ENCODE results near the gene NAT9. TPM values are rescaled to one million over a fixed set of nuclear protein-coding genes. Genes with fewer than 3 reads are reported as not detected.

The NAT9 gene
- total and polyA plus RNA-seq, 2 experiments from 2014 or later: 29.2 to 34.8 TPM

DNA sequence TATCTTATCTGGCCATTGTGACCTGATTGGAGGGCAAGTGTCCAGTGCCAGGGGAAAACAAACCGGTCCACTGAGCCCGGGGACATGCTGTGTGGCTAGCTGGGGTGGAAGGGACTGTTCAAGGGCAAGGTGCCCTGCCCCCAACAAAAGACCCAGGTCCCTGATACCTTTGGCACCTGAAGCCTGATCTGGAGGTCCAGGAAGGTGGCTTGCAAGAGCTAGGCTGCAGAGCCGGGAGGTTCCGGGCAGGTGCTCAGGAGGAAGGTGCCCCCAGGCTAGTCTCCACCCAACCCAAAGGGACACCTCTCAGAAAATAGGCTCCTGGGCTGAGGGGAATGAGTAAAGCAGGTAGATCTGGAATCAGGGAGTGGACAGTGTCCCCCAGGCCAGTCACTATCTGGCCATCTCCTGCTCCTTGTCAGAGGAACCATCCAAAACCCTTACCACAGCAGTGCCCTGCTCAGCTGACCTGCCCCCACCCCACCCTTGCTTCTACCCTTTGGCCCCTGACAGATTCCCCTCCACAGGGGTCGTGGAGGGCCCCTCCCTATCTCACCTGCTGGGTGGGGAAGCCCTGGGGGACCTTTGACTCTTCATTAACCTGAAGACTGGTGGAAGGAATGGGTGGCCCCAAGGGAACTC, 6.2 kb downstream of the NAT9 start:
- H3K4me3 ChIP-seq: no peak overlapping the region
- no peak overlapping the region for H2AFZ ChIP-seq
- DNase-seq (ENCODE audit: low spot score): no peak
- TF ChIP-seq, protein P1, sequence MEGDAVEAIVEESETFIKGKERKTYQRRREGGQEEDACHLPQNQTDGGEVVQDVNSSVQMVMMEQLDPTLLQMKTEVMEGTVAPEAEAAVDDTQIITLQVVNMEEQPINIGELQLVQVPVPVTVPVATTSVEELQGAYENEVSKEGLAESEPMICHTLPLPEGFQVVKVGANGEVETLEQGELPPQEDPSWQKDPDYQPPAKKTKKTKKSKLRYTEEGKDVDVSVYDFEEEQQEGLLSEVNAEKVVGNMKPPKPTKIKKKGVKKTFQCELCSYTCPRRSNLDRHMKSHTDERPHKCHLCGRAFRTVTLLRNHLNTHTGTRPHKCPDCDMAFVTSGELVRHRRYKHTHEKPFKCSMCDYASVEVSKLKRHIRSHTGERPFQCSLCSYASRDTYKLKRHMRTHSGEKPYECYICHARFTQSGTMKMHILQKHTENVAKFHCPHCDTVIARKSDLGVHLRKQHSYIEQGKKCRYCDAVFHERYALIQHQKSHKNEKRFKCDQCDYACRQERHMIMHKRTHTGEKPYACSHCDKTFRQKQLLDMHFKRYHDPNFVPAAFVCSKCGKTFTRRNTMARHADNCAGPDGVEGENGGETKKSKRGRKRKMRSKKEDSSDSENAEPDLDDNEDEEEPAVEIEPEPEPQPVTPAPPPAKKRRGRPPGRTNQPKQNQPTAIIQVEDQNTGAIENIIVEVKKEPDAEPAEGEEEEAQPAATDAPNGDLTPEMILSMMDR (IDR thresholded peaks at IDR 0.05; ENCODE audit: poor library complexity): no peak
- TF ChIP-seq EZH2phosphoT487 (IDR thresholded peaks at IDR 0.05; ENCODE audit: low read depth, severe bottlenecking, unreplicated experiment): no peak
- TF ChIP-seq EZH2 (IDR thresholded peaks at IDR 0.05; ENCODE audit: borderline replicate concordance): no peak
- peak overlapping the region; percentile 14 for H3K27ac ChIP-seq
- H3K79me2 ChIP-seq: peaks cover 33% of the 10 kb centered on the region
- no peaks in the 10 kb centered on the region for H3K27me3 ChIP-seq
- WGBS (ENCODE audit: low lambda C conversion rate, missing lambda C conversion rate): 73% methylated on average over 5 of the region's 5 CpGs
- peak overlapping the region; percentile 41 for H3K4me2 ChIP-seq
- no peaks in the 10 kb centered on the region for H3K9me2 ChIP-seq (replicated peaks; ENCODE audit: insufficient read depth)
- H3K36me3 ChIP-seq (replicated peaks; ENCODE audit: insufficient read depth, low read depth): no peaks in the 10 kb centered on the region
- H4K20me1 ChIP-seq (ENCODE audit: insufficient read depth, poor library complexity, severe bottlenecking): peaks cover 2% of the 10 kb centered on the region
- H3K4me1 ChIP-seq (ENCODE audit: insufficient read depth): peaks cover 43% of the 10 kb centered on the region
- H3K9me3 ChIP-seq (ENCODE audit: low read depth): no peaks in the 10 kb centered on the region

DNA sequence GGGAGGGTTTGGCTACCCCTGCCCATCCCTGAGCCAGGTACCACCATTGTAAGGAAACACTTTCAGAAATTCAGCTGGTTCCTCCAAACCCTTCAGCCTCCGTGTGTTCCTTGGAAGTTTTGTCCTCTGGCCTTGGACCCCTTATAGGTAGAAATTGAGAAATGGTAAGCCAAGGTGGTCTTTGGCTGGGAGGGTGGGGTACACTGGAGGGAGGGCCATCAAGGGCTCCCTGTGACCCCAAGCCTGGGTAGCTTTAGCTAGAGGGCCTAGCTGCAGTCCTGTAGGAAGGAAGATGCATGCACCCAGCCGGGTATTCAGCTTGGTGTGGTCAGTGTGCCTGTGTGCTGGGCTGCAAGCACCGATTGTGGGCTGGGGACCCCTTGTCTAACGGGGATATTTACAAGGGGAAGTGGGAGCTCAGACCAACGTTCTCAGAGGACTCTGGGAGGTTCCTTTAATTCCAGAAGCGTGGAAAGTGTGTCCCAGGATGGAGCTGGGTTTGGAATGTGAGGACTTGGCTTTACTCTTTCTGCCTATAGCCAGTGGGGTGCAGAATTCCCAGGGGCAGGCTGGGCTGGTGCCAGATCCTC, 6.8 kb downstream of the NAT9 start:
- Histone ChIP-seq H3K4me2 (peak overlapping the region; percentile 41), H2AFZ (no peak overlapping the region), H3K9me2 (replicated peaks; ENCODE audit: insufficient read depth) (no peaks in the 10 kb centered on the region), H3K9me3 (ENCODE audit: low read depth) (no peaks in the 10 kb centered on the region), H3K27me3 (no peaks in the 10 kb centered on the region), H4K20me1 (ENCODE audit: insufficient read depth, poor library complexity, severe bottlenecking) (peaks cover 2% of the 10 kb centered on the region), H3K79me2 (peaks cover 35% of the 10 kb centered on the region), H3K36me3 (replicated peaks; ENCODE audit: insufficient read depth, low read depth) (no peaks in the 10 kb centered on the region), H3K4me1 (ENCODE audit: insufficient read depth) (peaks cover 49% of the 10 kb centered on the region), H3K4me3 (no peak overlapping the region), H3K27ac (peak overlapping the region; percentile 14)
- TF ChIP-seq, protein P1 (IDR thresholded peaks at IDR 0.05; ENCODE audit: poor library complexity): no peak
- no peak for TF ChIP-seq EZH2phosphoT487 (IDR thresholded peaks at IDR 0.05; ENCODE audit: low read depth, severe bottlenecking, unreplicated experiment)
- TF ChIP-seq EZH2 (IDR thresholded peaks at IDR 0.05; ENCODE audit: borderline replicate concordance): no peak
- DNase-seq (ENCODE audit: low spot score): no peak
- WGBS (ENCODE audit: low lambda C conversion rate, missing lambda C conversion rate): 77% methylated on average over 6 of the region's 6 CpGs

DNA sequence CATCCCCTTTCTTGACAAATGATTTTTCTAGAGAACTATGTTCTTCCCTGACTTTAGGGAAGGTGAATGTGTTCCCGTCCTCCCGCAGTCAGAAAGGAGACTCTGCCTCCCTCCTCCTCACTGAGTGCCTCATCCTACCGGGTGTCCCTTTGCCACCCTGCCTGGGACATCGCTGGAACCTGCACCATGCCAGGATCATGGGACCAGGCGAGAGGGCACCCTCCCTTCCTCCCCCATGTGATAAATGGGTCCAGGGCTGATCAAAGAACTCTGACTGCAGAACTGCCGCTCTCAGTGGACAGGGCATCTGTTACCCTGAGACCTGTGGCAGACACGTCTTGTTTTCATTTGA, 7.4 kb downstream of the NAT9 start:
- Histone ChIP-seq H3K9me2 (replicated peaks; ENCODE audit: insufficient read depth) (no peaks in the 10 kb centered on the region), H2AFZ (no peak overlapping the region), H3K9me3 (ENCODE audit: low read depth) (no peaks in the 10 kb centered on the region), H3K4me1 (ENCODE audit: insufficient read depth) (peaks cover 54% of the 10 kb centered on the region), H3K4me2 (no peak overlapping the region), H4K20me1 (ENCODE audit: insufficient read depth, poor library complexity, severe bottlenecking) (peaks cover 2% of the 10 kb centered on the region), H3K27ac (peak overlapping the region; percentile 14), H3K79me2 (peaks cover 36% of the 10 kb centered on the region), H3K4me3 (no peak overlapping the region), H3K36me3 (replicated peaks; ENCODE audit: insufficient read depth, low read depth) (no peaks in the 10 kb centered on the region), H3K27me3 (no peaks in the 10 kb centered on the region)
- DNase-seq (ENCODE audit: low spot score): no peak
- WGBS (ENCODE audit: low lambda C conversion rate, missing lambda C conversion rate): 89% methylated on average over 7 of the region's 7 CpGs
- TF ChIP-seq EZH2 (IDR thresholded peaks at IDR 0.05; ENCODE audit: borderline replicate concordance): no peak
- TF ChIP-seq, protein P1 (IDR thresholded peaks at IDR 0.05; ENCODE audit: poor library complexity): no peak
